ENCODE data around the gene SELENOI.
"Not testable (repeated sequence)": the region's sequence is repeated elsewhere in the genome, so short reads cannot be mapped to it uniquely, and the experiment has no call there.

Gene SELENOI, protein sequence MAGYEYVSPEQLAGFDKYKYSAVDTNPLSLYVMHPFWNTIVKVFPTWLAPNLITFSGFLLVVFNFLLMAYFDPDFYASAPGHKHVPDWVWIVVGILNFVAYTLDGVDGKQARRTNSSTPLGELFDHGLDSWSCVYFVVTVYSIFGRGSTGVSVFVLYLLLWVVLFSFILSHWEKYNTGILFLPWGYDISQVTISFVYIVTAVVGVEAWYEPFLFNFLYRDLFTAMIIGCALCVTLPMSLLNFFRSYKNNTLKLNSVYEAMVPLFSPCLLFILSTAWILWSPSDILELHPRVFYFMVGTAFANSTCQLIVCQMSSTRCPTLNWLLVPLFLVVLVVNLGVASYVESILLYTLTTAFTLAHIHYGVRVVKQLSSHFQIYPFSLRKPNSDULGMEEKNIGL

DNA sequence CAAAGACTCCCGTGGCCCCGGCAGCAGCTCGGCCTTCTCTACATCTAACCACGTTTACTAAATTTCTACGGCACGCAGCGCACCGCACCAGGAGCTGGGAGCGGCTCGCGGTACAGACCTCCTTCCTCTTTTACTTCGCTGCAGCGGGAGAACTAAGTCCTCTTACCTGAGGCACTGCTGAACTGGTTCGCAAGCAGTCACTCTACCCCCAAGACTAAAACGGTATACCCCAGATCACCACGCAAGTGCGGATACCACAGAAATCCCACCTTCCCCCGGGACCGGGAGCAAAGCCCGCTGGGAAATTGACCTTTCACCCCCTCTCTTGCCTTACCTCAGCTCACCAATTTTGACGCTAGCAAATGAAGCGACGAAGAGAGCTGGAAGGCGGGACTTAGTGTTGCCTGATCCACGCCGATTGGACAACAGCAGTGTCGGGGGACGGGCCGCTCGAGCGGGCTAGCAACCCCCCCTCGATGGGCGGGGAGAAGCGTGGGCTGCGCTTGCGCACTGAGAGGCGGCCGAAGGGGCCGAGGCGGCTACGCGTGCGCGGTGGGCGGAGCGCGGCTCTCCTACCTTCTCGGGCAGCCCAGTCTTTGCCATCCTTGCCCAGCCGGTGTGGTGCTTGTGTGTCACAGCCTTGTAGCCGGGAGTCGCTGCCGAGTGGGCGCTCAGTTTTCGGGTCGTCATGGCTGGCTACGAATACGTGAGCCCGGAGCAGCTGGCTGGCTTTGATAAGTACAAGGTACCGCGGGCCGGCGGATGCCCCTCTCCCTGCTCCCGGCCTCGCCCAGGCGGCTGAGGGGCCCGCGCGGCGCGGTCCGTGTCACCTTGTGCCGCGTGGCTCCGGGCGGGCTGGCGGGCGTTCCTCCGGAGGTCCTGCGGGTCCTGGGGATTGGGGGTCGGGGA lies at the start of gene SELENOI:
Gene SELENOI, plus strand, starts transcription at position 599 of the 909 bp plus-strand sequence. Its CDS starts 90 bp downstream, at position 689.
- FAIRE-seq, result peak; percentile 84

DNA sequence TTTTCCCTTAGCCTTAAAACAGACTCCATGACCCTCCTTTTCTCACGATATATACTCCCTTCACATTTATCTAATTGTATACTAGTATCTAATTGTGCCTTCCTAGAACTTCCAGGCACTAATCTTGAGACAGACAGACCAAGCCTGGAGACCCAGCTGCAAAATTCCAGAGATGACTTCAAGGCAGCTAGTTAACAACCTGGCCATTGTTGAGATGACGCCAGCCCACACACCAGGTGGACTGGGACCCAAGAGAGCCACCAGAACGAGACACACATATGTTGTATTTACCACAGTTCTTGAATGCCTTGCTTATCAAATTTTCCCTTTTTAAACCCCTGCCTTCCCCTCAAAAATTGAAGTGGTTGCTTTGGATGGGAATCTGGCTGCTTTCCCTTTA lies 48.9 kb upstream of the SELENOI start:
- no peak for FAIRE-seq

DNA sequence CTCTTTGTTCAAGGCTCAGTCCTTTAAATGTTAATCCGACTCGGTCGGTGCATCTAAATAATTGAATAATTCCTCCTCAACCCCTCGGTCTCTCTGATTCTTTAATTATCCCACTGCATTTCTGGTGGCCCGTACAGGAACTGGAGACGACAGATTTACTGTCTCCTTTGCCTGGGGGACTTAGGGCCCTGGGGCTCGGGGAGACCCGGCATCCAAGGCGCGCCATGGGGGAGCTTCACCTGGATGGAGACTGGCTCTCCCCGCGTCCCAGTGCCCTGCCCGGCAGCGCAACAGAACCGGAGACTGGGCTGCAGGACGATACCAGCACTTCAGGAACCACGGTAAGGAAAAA lies 47.7 kb upstream of the SELENOI start:
- FAIRE-seq, result no peak

DNA sequence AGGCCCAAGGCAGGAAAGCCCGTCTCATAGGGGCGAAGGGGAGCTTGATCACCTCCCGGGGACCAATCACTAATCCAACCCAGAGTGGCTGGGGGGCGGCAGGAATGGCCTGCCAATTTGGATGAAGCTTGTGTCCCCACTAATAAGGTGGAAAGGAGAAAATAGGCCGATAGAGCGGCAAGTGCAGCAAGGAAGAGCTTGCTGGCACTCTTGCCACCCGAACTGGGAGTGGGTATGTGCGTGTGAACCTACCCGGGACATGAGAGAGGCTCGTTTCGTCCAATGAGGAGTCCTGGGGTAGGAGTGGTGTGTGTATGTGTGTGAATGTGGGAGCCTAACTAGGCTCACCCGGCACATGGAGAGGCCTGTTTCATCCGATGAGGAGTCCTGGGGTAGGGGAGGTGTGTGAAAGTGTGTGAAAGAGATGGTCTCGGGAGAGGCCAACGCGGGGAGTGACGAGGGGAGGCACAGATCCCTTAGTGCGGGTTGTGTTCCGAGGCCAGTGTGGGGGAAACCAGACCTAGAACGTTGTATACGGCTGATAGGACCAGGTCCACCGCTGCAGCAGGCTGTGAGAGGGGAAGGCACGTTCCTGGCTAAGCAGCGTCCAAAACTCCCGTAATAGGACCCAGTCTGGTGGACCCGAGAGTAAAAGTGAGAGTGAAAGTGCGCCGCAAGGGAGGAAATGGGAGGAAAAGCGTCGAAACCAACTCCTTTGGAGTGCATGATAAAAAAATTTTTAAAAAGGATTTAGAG lies 47.1 kb upstream of the SELENOI start:
- no peak for FAIRE-seq

DNA sequence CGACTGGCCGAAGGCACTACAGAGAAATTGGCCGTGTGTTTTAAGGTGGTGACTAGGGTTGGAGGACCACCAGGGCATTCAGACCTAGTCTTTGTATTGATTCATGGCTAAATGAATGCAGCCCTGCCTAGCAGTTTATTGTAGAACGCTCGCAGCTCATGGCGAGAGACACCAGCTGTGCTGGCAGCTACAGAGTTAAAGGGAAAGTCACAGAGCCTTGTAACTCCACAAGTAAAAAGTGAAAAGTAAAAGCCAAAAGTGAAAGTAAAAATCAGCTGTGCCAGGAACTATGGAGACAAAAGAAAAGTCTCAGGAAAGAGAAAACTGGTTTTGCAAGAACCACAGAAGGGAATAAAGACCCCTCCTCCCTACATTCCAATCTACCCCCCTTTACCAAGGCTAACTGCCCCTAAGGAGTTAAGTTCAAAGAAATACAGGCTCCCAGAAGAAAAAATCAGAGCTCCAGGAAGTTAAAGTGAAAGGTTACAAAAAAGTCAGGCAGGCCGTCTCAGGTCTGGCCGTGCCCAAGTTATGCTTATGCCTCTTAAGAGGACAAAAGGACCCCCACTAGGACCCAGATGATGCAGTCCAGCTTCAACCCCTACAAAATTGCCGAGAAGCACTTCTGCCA lies 46.4 kb upstream of the SELENOI start:
- no peak for FAIRE-seq

DNA sequence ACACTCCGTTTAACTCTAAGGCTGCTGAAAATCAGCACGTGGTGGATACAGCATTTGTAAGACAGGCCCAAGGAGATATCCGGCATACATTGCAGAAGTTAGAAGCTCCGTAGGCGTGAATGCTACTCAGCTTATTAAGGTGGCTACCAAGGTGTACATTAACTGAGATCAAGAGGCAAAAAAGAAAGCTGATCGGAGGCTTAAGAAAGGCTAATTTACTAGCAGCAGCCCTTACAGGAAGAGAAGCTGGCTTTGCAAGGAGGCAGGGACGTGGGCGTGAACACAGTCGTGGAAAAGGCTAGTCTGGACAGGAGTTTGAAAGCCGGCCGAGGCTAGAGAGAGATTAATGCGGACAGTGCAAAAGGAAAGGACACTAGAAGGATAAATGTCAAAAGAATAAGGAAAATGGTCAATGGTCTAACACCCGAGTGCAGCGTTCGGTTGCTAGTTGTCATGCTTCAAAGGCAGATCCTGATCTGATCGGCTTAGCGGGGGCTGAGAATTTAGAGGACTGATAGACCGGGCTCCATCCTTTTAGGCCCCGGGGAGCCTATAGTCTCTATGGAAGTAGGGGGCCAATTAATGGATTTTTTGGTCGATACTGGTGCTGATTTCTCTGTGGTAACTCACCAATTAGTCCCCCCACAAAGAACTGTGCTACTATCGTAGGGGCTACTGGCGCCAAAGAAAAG lies 45.6 kb upstream of the SELENOI start:
- FAIRE-seq, result no peak

DNA sequence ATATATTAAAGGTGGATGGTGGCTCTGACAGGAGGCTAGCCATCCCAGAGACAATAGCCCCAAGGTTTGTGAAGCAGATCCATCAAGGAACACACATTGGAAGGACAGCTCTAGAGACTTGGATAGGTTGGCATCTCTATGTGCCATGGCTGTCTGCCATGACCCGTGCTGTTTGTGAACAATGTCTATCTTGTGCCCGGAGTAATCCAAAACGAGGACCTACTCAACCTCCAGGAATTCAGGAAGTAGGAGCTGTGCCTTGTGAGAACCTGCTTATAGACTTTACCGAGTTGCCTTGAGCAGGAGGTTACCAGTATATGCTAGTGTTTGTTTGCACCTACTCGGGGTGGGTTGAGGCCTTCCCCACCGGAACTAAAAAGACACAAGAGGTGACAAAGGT lies 43.1 kb upstream of the SELENOI start:
- no peak for FAIRE-seq

DNA sequence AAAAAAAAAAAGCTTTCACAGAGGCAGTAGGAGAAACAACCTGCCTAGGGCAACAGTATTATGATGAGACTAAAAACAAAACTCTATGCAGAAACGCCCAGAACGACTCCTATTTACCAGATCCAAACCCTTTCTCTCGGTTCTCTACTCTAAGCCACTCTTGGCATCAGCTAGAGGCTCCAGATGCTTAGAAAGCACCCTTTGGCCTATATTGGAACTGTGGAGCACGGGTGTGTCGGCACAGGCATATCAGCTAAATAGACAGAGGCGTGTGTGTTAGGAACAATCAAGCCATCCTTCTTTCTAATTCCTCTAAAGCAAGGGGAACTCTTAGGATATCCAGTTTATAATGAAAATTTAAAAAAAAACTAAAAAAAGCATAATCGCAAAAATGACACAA lies 40.8 kb upstream of the SELENOI start:
- FAIRE-seq, result not testable (repeated sequence)

DNA sequence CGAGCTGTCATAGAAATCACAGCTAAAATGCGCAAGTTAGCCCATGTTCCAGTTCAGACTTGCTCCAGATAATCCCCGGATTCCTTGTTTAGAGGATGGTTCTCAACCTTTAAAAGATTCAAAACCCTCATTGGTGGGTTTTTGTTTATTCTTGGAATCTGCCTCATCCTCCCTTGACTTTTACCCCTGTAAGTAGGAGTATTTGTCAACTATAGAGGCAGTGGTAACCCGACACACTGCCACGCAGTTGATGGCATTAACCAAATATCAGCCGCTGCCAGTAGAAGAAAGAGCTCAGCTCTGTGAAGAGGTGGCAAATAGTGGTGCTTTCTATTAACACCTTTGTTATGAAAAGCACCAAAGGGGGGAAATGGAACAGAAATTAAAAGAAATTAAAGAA lies 40.4 kb upstream of the SELENOI start:
- FAIRE-seq, result no peak

DNA sequence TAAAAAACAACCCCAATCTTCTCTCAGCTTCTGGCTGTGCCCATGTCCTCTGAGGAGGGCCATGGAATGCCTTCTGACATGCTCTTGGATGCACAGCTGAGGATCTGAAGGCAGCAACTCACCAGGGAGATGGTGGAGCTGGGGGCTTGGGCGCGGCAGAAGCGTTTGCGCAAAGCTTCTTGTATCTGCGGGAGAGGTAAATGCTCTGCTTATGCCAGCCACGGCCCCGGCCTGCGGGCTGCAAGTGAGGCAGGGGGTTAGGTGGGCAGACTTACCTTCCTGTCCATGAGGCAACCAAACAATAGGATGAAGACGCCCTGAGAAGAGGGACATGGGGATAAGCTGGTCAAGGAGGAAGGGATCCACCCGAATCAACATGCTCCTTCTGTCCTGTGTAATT lies 36.0 kb upstream of the SELENOI start:
- FAIRE-seq, result no peak

DNA sequence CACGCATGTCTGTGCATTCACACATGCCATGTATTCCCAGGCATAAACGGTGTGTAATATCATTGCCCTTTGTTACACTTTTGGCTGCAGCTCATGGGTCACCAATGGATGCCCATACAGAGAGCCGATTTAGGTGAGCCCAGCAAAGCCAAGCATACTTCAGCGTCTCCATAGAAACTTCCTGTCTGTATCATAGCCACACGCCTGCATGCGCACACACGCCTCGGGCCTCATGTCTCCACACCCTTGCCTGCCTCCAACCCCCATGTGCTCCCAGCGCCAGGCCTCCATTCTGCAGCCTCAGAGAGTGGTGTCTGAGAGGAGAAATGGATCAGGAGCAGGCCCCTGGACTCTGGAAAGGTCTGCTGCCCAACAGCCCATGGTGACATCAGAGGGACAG lies 33.5 kb upstream of the SELENOI start:
- no peak for FAIRE-seq

DNA sequence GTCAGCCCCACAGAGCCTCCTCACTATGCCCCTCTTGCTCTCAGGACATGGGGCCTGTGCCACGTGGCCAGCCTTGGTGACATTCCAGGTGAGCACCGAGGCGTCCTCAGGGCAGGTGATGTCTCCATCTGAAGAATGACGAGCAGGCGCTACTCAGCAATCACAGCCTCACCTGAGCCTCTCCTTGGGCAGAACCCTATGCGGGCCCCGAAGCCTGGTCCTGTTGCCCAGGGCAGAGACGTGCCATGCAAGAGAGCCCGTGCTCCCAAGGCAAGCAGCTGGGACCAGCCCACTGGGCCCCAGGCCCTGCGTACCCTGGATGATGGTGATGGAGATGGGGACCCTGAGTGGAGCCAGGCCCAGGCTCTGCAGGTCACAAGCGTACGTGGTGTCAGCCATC lies 32.5 kb upstream of the SELENOI start:
- no peak for FAIRE-seq

DNA sequence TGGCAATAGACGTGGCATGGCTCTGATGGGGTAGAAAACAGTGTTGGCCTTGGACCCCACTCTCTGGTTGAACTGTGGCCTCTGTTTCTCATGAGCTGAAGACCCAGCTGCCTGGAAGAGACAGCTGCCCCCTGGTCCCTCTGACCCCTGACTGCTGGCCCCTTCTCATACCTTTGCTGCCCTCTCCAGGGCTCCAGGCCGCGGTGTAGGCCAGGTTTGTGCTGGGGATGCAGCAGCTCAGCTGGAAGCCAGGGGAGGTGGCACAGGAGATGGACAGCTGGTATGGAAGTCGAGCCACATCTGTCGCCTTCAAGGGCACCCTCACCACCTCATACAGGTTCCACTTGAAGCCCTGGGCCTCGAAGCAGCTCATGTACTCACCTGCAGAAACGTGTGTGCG lies 31.7 kb upstream of the SELENOI start:
- no peak for FAIRE-seq

DNA sequence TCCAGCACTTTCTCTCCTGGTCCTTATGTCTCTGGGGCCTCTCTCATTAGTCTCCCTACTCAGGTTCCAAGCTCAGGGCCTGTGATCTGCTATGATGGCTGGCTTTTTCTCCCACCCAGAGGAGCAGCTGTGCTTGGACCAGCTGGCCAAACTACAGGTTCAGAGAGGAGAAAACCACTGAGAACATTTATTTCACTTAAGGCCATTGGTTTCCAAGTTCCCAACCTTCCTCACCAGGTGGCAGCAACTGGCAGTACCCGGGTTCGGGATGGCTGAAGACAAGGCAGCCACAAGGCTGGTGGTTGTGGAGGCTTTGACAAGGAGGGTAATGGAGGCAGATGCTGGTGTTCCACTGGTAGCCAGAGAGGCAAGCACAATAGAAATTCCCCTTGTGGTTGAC lies 29.9 kb upstream of the SELENOI start:
- FAIRE-seq, result no peak

DNA sequence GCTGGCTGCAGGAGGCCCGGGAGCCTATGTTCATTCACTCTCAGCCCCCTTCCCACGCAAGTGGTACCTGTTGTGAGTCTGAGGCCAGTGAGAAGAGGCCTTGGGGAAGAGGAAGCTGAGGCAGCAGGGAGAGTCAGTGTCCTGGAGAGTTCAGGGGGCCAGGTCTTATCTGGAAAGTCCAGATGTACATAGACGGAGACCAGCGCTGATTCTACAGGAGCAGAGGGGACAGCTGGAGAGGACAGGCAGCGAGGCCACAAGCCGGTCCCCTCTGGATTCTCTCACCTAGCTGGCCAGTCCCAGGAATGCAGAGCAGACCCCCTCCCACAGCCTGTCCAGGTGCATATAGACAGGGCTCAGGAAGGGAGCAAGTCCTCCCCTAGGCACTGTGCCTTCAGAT lies 29.1 kb upstream of the SELENOI start:
- FAIRE-seq, result no peak

DNA sequence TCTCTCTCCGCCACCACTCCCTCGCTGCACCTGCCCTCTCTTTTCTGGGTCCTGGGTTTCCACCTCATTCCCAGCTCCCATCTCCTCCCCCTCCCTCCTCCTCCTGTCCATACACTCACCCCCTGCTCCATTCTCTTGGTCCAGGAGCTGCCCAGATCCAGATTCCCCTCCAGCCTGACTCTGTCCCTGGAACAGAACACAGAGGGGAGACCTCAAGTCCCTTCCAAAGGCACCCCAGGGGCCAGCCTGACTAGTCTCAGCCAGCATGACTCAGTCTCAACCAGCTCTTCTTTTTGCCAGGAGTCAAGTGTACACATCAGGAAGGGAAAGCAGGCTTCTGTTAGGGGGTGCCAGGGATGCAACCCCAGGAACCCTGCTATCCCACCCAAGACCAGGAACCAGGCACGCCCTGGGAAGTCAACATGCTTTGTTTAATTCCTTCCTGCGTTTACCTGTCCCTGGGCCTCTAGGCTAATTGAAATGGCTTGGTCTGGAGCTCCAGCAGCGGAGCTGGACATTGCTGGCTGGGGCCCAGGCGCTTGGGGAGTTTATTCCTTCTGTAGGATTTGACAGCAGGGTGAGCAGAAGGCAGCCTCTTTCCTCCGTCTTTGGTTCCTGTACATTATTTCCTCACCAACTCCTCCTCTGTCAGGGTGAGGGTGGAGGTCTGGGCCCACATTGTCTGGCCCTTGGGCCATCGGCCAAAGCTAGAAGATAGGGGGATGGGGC lies 28.4 kb upstream of the SELENOI start:
- FAIRE-seq, result no peak

DNA sequence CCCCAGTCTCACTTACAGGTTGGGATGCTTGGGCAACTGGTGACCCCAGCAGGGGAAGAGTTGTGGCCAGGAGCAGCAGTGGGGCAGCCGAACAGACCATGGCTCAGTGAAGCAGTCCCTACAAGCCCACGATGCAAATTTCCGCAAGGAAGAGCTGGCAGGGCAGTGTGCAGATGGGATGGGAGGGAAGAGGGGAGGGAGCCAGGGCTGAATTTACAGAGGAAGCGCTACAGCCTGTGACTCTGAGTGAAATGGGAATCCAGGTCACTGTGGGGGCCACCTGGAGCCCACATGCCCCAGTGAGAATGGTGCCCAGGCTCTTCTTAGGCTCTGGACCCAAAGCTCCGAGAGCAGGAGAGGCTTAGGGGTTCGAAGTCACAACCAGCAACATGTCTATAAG lies 27.0 kb upstream of the SELENOI start:
- no peak for FAIRE-seq

DNA sequence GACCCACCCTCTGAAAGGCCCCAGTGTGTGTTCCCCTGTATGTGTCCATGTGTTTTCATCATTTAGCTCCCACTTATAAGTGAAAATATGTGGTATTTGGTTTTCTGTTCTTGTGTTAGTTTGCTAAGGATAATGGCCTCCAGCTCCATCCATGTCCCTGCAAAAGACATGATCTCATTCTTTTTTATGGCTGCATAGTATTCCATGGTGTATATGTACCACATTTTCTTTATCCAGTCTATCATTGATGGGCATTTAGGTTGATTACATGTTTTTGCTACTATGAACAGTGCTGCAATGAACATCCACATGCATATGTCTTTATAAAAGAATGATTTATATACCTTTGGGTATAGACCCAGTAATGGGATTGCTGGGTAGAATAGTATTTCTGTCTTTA lies 21.5 kb upstream of the SELENOI start:
- not testable (repeated sequence) for FAIRE-seq

DNA sequence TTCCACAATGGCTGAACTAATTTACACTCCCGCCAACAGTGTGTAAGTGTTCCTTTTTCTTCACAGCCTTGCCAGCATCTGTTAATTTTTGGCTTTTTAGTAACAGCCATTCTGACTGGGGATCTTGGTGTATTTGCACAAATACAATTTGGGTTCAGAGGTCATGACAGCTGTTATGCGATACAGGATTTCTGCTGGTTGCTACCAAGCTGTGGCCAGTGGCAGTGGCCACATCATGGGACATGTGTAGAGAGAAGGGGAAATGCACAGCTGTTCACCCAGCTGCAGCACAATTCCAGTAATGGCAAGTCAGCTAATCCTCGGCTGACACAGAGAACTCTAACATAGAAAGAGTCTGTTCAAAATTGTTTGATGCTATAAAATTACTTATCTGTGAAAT lies 21.0 kb upstream of the SELENOI start:
- FAIRE-seq, result no peak

DNA sequence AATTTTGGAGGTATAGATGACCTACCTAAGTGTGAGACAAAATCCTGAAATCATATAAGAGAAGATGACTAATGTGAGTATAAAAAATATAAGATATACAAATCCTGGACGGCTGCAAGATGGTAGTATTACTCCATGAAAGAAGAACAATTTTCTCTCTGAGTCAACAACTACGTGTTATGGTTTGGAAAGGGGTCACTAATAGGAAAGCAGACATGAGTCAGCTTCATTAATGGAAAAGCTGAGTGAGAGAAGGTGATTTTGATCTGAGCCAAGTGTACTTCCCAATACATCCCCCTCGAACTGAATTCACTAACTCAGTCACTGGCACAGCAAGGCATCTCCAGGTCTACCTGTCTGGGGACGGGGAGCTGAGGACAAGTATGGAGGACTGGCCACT lies 20.1 kb upstream of the SELENOI start:
- no peak for FAIRE-seq

DNA sequence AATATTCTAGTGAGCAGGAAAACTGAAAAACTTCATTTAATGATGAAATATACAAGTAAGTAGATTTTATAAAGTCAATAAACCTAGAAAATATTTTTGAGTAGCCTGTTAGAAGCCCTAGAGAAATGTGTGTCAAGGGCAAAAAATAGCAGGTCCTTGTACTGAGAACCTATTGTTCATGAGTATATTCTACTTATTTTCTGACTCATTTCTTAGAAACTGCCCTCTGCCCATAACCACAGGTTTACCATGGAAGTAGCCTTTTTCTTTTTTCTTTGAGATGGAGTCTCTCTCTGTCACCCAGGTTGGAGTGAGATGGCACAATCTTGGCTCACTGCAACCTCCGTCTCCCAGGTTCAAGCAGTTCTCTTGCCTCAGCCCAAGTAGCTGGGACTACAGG lies 19.4 kb upstream of the SELENOI start:
- no peak for FAIRE-seq

All from islet of Langerhans (tissue), 1 donor.